B cell (primary cell): ENCODE results near the gene STAG1. TPM values are rescaled to one million over a fixed set of nuclear protein-coding genes. Genes with fewer than 3 reads are reported as not detected.

ENCODE experiments used
- ATAC-seq: fragments of 200-7000 bp; cut with Tn5 transposase; one replicate; pipeline ENCODE4 v1.10.0; 2021; ENCODE audit warnings: low read depth, mild to moderate bottlenecking, moderate number of reproducible peaks, moderate library complexity
- CTCF ChIA-PET: fragments of 350-600 bp; sonication (Branson Sonifier 250); formaldehyde crosslinking; loops from one replicate; lab custom pipeline; 2021; ENCODE audit warnings: antibody characterized with exemption, inconsistent platforms; lab: Charles Lee
- POLR2A ChIA-PET: fragments of 350-600 bp; sonication (Branson Sonifier 250); formaldehyde crosslinking; loops from one replicate; lab custom pipeline; 2021; ENCODE audit warnings: antibody characterized with exemption; lab: Charles Lee
- DNase-seq: peaks from one replicate; pipeline ENCODE4 v3.0.0; 2013
- H2AFZ ChIP-seq: 2 replicates; pipeline ENCODE4 v1.6.1; 2012; ENCODE audit warnings: mild to moderate bottlenecking, low read depth, low read length; ENCODE audit not compliant: insufficient read depth, poor library complexity, severe bottlenecking
- H3K27ac ChIP-seq, 2 donors: 1 replicate in 1 of 2; 2 replicates in 1 of 2; pipeline ENCODE4 v1.5.1; 2012 to 2013; ENCODE audit warnings: low read length in 2 of 2, mild to moderate bottlenecking in 2 of 2, moderate library complexity in 1 of 2
- H3K27me3 ChIP-seq, 4 experiments: fragments of 200-600 bp in 1 of 4; sonication (generic) in 1 of 4; replicated peaks in 1 of 4; 1 replicate in 2 of 4; 2 replicates in 2 of 4; pipeline versions ENCODE4 v1.6.1 to v1.7.0; 2013 to 2016; ENCODE audit warnings: low read length in 3 of 4, mild to moderate bottlenecking in 2 of 4, mixed read lengths in 1 of 4, moderate library complexity in 1 of 4; ENCODE audit not compliant: insufficient read depth in 4 of 4, control insufficient read depth in 3 of 4; ENCODE audit errors: control extremely low read depth in 1 of 4
- H3K36me3 ChIP-seq, 2 experiments: replicated peaks in 1 of 2; 1 replicate in 1 of 2; 2 replicates in 1 of 2; pipeline versions ENCODE4 v1.6.1 to v1.7.1; 2013; ENCODE audit warnings: low read length in 1 of 2; ENCODE audit not compliant: insufficient read depth in 2 of 2, control insufficient read depth in 1 of 2; ENCODE audit errors: control extremely low read depth in 1 of 2, extremely low read depth in 1 of 2
- H3K4me1 ChIP-seq, 2 donors: fragments of 200-600 bp in 1 of 2; sonication (generic) in 1 of 2; 1 replicate in 1 of 2; 2 replicates in 1 of 2; pipeline versions ENCODE4 v1.5.1 to v1.6.1; 2013 to 2017; ENCODE audit warnings: low read length in 2 of 2; ENCODE audit not compliant: control insufficient read depth in 2 of 2, insufficient read depth in 2 of 2
- H3K4me2 ChIP-seq: replicated peaks from 2 replicates; pipeline ENCODE3; 2012; ENCODE audit warnings: mild to moderate bottlenecking, low read depth, low read length; ENCODE audit not compliant: poor library complexity, severe bottlenecking
- H3K4me3 ChIP-seq, 5 experiments: fragments of 200-600 bp in 1 of 5; sonication (generic) in 1 of 5; 1 replicate in 3 of 5; 2 replicates in 2 of 5; pipeline versions ENCODE4 v1.5.1 to v1.7.0; 2011 to 2016; ENCODE audit warnings: low read length in 4 of 5, mild to moderate bottlenecking in 4 of 5, low read depth in 2 of 5, control low read depth in 1 of 5, moderate library complexity in 1 of 5; ENCODE audit not compliant: insufficient read depth in 1 of 5; ENCODE audit errors: control extremely low read depth in 1 of 5, extremely low read depth in 1 of 5
- H3K79me2 ChIP-seq: fragments of 200-600 bp; sonication (generic); one replicate; pipeline ENCODE4 v1.6.0; 2016; ENCODE audit warnings: low read length; ENCODE audit not compliant: control insufficient read depth, insufficient read depth
- H3K9ac ChIP-seq: fragments of 200-600 bp; sonication (generic); 2 replicates; pipeline ENCODE4 v1.6.1; 2017; ENCODE audit warnings: mild to moderate bottlenecking, low read length, moderate library complexity
- H3K9me3 ChIP-seq, 3 donors: one replicate each; pipeline versions ENCODE4 v1.6.1 to v1.7.1; 2013; ENCODE audit warnings: low read length in 2 of 3; ENCODE audit not compliant: control insufficient read depth in 2 of 3, insufficient read depth in 1 of 3; ENCODE audit errors: control extremely low read depth in 1 of 3
- H4K20me1 ChIP-seq: 2 replicates; pipeline ENCODE4 v1.6.0; 2012; ENCODE audit warnings: mild to moderate bottlenecking, low read length; ENCODE audit not compliant: insufficient read depth, control insufficient read depth, poor library complexity, severe bottlenecking
- H3K27ac Mint-ChIP-seq: one replicate; pipeline ENCODE4 v1.8.0; 2021; ENCODE audit warnings: mixed read lengths
- H3K27me3 Mint-ChIP-seq: one replicate; pipeline ENCODE4 v1.8.0; 2021; ENCODE audit warnings: mixed read lengths
- H3K4me1 Mint-ChIP-seq: one replicate; pipeline ENCODE4 v1.8.0; 2021; ENCODE audit warnings: mixed read lengths
- H3K4me3 Mint-ChIP-seq: one replicate; pipeline ENCODE4 v1.8.0; 2021; ENCODE audit warnings: mixed read lengths
- H3K9me3 Mint-ChIP-seq: one replicate; pipeline ENCODE4 v1.8.0; 2022; ENCODE audit warnings: mixed read lengths; ENCODE audit not compliant: insufficient read depth
- CTCF ChIP-seq: fragments of 200-600 bp; IDR thresholded peaks from one replicate; pipeline ENCODE4 v1.8.0; 2022; ENCODE audit warnings: antibody characterized with exemption, mild to moderate bottlenecking
- EZH2 ChIP-seq: IDR thresholded peaks from 2 replicates; pipeline ENCODE4 v1.6.1; 2012; ENCODE audit warnings: borderline replicate concordance, low read depth, mild to moderate bottlenecking, moderate library complexity, low read length; ENCODE audit not compliant: insufficient read depth, poor library complexity, severe bottlenecking
- WGBS: methylation state at CpG from one replicate; pipeline ENCODE4 v1.1.5; 2013; ENCODE audit warnings: missing lambda C conversion rate; ENCODE audit not compliant: insufficient coverage; 5-methylcytosine and 5-hydroxymethylcytosine counted together
- intact Hi-C: fragments of 100-400 bp; cut with micrococcal nuclease; formaldehyde crosslinking; loops from one replicate; pipeline ENCODE4 v1.10.0; 2022
- polyA plus RNA-seq: library from polyadenylated mRNA; depleted of rRNA; stranded (reverse); fragments of >200 nt; gene quantifications from 2 replicates; pipeline ENCODE4 v1.2.3, GENCODE V29; 2012
- total RNA-seq, 2 donors: library from RNA; stranded (reverse); fragments of 120-200 nt in 1 of 2; gene quantifications; 1 replicate in 1 of 2; 2 replicates in 1 of 2; pipeline versions ENCODE4 v1.2.3 to v1.2.4, GENCODE V29; 2013 to 2022

STAG1 gene
- total and polyA plus RNA-seq, 2 donors (not counting 1 experiment from before 2014, with no cell fraction given) = 9.2 to 77.0 TPM

GRCh38 chr3:136490646-136491405, 261.4 kb downstream of the STAG1 start:
- Mint-ChIP-seq H3K4me1 (no peaks in the 10 kb centered on the region), H3K4me3 (no peak overlapping the region), H3K27ac (no peak overlapping the region), H3K27me3 (no peaks in the 10 kb centered on the region), H3K9me3 (no peaks in the 10 kb centered on the region)
- WGBS = 100% methylated on average over 1 of the region's 4 CpGs
- ChIA-PET POLR2A (no interaction called here), CTCF (no interaction called here)
- H3K79me2 ChIP-seq = no peaks in the 10 kb centered on the region
- no peak overlapping the region for H3K4me3 ChIP-seq
- intact Hi-C loops = no loop called here
- no peak overlapping the region for H3K27ac ChIP-seq
- no peak overlapping the region for H3K4me2 ChIP-seq
- H3K4me1 ChIP-seq = no peaks in the 10 kb centered on the region
- no peak overlapping the region for H2AFZ ChIP-seq
- H4K20me1 ChIP-seq = no peaks in the 10 kb centered on the region
- H3K27me3 ChIP-seq = no peaks in the 10 kb centered on the region
- TF ChIP-seq EZH2 (no peak), CTCF (no peak)
- H3K9ac ChIP-seq = no peak overlapping the region
- no peak for ATAC-seq
- no peak for DNase-seq
- peaks cover 13 to 18% of the 10 kb centered on the region in 2 experiments for H3K36me3 ChIP-seq
- H3K9me3 ChIP-seq = peaks cover 0 to 5% (median 0%) of the 10 kb centered on the region in 3 donors

- no peaks in the 10 kb centered on the region for H4K20me1 ChIP-seq
- H3K79me2 ChIP-seq = no peaks in the 10 kb centered on the region
- Mint-ChIP-seq H3K27ac (no peak overlapping the region), H3K27me3 (no peaks in the 10 kb centered on the region), H3K4me1 (no peaks in the 10 kb centered on the region), H3K9me3 (no peaks in the 10 kb centered on the region), H3K4me3 (no peak overlapping the region)
- H3K27ac ChIP-seq = no peak overlapping the region
- no peak for TF ChIP-seq EZH2
- no peak for TF ChIP-seq CTCF
- H3K9ac ChIP-seq = no peak overlapping the region
- peaks cover 0 to 3% (median 0%) of the 10 kb centered on the region in 3 donors for H3K9me3 ChIP-seq
- WGBS = no CpG with 5 or more reads among the region's 1 CpG
- intact Hi-C loops = no loop called here
- no peak for DNase-seq
- no peaks in the 10 kb centered on the region for H3K27me3 ChIP-seq
- no peak for ATAC-seq
- no peak overlapping the region for H2AFZ ChIP-seq
- no peak overlapping the region for H3K4me2 ChIP-seq
- H3K36me3 ChIP-seq = peaks cover 6 to 8% of the 10 kb centered on the region in 2 experiments
- no peaks in the 10 kb centered on the region for H3K4me1 ChIP-seq
- ChIA-PET CTCF (no interaction called here), POLR2A (no interaction called here)
- no peak overlapping the region for H3K4me3 ChIP-seq
Measured at GRCh38 chr3:136485777-136486176, 266.4 kb downstream of the STAG1 start.
